Activated CD8-positive, alpha-beta memory T cell treated with anti-CD3 and anti-CD28 coated beads, Interleukin-2, amount 50 U/mL, for 24 hours (primary cell): ENCODE measurements around the gene SYNGR1.

Experiments
- DNase-seq: peaks from one replicate; pipeline ENCODE4 v3.0.0-alpha.2; 2020; ENCODE audit errors: extremely low read depth

Gene SYNGR1

DNA sequence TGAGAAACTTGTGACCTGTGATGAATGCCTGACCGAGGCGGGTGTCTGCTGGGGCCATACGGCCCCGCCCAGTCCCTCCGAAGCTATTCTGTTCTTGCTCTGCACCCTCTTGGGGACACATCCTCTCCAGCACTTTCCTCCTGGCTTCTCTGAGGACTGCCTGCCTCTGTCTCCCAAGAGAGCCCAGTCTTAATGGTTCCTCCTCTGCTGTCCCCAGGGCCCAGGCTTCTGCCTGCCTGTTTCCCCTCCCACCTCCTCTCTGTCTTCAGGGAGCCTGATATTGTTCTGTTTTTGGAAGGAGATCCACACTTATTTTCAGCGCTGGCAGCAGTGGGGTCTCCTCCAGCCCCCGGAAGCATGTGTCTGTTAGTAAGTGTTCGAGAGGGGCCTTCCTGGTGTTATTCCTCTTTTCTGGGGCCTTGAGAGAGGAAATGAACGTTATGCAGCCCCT is 18.7 kb downstream of the SYNGR1 start:
- DNase-seq: no peak

- no peak for DNase-seq
These were observed 19.4 kb downstream of the SYNGR1 start for GRCh38 chr22:39369186-39369585.

DNA sequence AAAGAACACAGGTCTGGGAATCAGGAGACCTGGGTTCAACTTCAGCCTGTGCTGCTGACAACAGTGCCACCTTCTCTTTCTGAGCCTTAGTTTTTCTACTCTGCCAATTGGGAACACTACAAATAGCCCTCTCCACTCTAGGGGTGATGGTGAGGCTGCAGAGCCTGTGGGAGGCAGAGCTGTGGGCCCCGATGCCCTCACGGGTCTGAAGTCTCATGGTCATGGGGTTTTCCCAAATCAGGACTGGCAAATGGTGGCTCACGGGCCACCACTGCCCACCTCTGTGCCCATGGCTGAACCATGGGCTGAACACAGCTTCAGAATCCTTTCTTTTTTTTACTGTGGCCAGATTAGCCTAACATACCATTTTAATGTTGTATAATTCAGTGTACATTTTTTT is 19.8 kb downstream of the SYNGR1 start:
- no peak for DNase-seq

DNA sequence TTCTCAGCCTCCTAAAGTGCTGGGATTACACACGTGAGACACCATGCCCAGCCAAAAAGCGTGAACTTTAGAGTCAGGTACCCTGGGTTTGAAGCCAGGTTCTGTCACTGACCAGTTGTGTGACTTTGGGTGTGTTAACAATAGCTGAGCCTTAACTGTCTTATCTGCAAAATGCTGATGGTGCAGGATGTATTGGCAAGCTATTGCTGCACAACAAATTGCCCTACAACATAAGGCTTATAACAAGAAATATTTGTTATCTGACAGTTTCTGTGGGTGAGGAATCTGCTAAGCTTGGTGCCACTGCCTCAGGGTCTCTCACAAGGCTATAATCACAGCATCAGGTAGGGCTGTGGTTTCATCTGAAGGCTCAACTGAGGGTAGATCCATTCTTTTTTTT is 21.9 kb downstream of the SYNGR1 start:
- no peak for DNase-seq

- no peak for DNase-seq
These were observed 24.4 kb downstream of the SYNGR1 start for GRCh38 chr22:39374191-39374590.

DNA sequence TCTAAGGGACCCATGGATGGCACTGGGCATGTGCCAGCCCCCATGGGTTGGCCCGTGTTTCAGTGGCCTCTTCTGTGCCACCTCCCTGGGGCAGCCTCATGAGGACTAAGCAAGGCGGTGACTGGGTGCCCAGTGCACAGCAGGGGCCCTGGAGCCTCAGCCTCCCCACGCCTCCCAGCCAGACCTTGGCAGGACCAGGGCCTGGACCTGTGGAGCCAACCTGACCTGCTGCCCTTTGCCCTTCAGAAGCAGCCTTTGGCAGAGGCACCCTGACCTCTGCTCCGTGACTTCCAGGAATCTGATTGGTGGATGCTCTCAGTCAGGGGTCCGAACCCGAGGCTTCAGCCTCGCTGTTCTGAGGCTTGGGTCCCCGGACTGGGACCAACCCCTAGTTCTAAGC is 25.0 kb downstream of the SYNGR1 start:
- no peak for DNase-seq

- DNase-seq: no peak
These were observed 25.9 kb downstream of the SYNGR1 start for GRCh38 chr22:39375646-39376045.

GRCh38 chr22:39379756-39380730 is 30.3 kb downstream of the SYNGR1 start:
- no peak for DNase-seq

- no peak for DNase-seq
These were observed 31.4 kb downstream of the SYNGR1 start for GRCh38 chr22:39381009-39381755.

GRCh38 chr22:39381930-39382329 is 32.1 kb downstream of the SYNGR1 start:
- no peak for DNase-seq

DNA sequence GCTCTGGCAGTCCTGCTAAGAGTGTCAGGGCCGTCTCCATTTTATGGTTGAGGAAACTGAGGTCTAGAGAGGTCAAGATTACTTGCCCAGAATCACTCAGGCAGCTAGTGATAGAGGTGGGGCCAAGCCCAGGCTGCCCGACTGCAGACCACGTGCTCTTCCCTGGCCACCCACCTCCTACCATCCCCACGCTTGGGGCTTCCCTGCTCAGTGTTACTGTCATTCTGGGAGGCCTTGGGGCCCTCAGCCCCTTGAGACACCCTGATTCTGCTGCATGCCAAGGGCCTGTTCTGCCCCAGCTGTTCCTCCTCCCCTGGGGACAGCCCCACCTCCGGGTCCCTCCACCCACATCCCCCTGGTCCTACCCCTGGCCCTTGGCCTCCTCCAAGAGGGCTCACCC is 32.6 kb downstream of the SYNGR1 start:
- no peak for DNase-seq

DNA sequence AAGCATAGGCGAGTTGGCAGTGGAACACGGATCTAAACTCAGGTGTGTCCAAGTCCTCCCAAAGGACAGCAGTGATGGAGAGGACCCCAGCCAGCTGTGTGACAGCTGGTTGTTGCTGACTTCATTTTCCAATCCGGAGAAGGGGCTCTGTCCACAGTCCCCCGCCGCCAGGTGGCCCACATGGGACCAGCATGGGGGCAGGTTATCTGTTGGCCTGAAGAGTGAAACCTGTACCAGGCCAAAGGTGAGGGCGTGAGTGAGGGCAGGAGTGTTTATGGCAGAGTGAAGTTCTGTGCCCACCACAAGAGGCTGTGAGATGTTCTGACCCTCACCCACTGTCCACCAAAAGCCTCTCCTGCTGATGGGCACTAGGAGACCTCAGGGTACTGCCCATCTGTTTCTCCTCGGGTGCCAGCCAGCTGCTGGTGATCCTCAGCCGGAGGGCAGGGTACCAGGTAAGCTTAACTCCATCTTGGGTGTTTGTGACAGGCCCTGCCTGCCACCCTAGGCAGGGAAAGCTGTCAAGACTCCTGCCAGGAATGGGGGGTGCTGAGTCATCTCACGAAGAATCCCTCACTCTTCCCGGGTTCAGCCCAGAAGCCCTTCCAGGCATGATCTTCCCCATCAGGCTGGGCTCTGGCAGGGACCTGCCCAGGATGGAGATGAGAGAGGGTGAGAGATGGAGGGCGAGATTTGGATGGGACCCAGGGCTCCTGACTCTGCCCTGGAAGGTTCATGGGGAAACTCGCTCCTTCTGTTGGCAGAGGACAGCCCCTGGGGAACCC is 34.2 kb downstream of the SYNGR1 start:
- DNase-seq: no peak

DNA sequence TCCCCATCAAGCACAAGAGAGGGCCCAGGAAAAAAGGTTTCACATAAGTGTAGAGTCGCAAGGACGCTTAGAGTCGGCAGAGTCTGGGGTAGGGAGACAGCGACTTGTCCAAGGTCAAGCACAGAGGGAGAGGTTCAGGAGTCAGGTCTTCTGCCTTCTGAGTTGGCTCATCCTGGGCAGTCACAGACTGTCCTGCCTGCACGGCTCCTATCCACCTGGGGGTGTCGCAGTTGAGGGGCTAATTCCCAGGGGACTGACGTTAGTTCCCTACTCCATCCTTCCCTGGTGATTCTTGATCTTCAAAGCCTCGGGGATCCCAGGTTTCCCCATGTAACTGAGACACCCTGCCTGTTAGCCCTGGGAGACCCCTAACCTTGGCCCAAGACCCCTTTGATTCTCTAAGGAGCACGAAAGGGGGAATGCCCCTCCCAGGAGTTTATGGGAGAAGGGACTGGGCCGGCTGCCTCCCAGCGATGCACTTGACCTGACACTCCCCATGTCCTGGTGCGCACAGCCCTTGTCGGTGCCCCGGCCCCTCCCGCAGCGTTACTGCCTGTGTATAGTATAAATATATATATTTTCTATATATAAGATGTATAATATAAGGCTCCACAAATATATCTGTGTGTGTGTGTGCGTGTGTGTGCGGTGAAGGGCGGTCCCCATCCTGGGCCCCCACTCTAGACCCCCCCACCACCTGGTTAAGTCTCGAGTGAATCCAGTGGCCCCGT is 35.1 kb downstream of the SYNGR1 start:
- no peak for DNase-seq

DNA sequence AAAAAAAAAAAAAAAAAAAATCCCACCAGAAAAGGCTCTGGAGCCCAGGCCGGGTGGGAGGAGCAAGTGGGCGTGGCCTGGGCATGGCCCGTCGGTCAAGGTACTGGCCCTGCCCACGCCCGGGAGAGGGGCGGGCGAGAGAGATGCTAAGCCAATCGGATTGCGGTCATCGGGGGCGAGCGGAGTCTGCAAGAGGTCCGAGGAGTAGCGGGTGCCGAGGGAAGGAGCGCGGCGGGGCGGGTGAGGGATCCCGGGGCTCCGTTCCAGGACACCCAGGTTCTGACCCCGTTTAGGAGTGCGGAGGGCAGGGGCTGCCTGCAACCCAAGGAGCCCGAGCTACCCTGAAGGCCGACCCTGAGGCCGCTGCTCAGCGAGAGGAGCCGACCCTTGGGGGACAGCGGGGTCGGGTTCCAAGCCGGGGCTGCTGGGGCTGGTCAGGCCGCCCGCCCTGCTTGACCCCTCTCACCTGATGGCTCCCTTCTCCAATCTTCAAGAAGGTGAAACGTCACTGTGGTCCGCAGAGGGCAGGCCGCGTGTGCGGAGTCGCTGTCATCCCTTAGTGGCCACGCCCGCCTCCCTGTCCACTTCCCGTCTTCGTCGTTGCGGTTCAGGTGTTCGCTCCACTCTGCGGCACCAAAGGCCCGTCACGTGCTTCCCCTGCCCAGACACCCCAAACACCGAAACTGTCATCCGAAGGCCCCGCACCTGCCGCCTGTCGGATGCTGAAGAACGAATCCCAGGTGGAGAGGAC is 38.6 kb downstream of the SYNGR1 start:
- no peak for DNase-seq

- DNase-seq: no peak
These were observed 39.6 kb downstream of the SYNGR1 start for GRCh38 chr22:39389420-39389819.

DNA sequence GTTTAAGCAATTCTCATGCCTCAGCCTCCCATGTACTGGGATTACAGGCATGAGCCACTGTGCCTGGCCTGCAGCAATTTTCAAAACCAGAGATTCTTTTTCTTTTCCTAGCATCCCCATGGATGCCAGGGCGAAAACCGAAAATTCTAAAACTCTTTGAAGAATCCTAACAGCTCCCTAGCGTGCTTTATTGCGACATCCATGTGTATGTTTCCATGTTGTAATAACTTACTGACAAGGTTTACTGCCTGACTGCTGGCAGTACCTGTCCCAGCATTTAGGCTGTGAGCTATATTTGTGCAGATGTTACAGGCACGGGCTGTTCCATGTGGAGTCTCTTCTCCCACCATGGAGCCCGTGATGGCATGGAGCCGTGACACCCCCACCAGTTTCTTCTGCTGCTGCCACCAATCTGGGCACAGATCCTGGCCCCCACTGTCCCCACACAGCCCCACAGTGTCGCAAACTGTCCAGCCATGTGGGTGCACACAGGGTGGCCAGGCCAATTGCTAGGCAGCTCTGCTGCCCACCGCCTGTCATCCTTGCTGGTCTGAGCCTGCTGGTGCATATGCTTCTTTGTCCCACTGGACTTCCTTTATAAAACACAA is 42.7 kb downstream of the SYNGR1 start:
- DNase-seq: no peak

- no peak for DNase-seq
These were observed 46.4 kb downstream of the SYNGR1 start for GRCh38 chr22:39395936-39396796.

DNA sequence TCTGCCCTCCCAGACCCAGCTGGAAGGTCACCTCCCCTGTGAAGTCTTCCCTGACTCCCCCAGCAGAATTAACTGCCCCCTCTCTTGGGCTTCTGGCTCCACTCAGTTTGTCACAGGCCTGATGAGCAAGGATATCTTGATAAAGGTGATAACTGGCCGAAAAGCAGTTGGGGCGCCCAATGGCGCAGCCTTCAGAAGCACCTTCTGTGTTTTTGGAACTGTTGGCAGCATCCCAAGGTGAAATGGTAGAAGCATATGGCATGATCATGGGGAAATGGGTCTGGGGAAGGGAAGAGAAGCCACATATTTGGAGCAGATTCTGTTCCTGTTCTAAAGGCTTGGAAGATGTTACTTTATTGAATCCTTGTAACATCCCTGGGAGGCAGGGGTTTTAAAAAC is 47.0 kb downstream of the SYNGR1 start:
- no peak for DNase-seq

GRCh38 chr22:39401301-39401631 is 51.5 kb downstream of the SYNGR1 start:
- DNase-seq: no peak
